ENCODE results near the gene FKBP2.

DNA sequence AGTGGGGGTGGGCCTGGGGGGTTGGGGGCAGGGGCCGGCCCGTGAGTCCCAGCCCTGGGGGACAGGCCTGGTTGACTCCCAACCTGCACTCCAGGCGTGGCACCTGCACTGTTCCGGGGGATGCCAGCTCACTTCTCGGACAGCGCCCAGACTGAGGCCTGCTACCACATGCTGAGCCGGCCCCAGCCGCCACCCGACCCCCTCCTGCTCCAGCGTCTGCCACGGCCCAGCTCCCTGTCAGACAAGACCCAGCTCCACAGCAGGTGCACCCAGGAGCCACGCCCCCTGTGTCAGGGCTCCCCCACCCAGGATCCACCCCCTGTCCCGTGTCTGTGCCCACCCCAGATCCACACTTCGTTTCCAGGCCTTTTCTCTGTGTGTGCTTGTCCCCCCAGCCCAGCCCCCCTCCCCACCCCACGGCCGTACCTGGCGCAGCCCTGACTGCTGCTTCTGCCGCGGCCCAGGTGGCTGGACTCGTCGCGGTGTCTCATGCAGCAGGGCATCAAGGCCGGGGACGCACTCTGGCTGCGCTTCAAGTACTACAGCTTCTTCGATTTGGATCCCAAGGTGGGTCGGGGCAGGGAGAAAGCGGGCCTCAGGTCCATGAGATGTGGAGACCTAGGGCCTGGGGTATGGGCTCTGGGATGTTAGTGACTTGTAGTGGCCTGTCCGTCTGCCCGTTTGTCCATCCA is 29.6 kb upstream of the FKBP2 start:
- TF ChIP-seq, protein P1, sequence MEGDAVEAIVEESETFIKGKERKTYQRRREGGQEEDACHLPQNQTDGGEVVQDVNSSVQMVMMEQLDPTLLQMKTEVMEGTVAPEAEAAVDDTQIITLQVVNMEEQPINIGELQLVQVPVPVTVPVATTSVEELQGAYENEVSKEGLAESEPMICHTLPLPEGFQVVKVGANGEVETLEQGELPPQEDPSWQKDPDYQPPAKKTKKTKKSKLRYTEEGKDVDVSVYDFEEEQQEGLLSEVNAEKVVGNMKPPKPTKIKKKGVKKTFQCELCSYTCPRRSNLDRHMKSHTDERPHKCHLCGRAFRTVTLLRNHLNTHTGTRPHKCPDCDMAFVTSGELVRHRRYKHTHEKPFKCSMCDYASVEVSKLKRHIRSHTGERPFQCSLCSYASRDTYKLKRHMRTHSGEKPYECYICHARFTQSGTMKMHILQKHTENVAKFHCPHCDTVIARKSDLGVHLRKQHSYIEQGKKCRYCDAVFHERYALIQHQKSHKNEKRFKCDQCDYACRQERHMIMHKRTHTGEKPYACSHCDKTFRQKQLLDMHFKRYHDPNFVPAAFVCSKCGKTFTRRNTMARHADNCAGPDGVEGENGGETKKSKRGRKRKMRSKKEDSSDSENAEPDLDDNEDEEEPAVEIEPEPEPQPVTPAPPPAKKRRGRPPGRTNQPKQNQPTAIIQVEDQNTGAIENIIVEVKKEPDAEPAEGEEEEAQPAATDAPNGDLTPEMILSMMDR (IDR thresholded peaks at IDR 0.05), result no peak
- TF ChIP-seq EZH2phosphoT487 (IDR thresholded peaks at IDR 0.05), result no peak
